K562 (cell line): ENCODE data around the gene DUSP21. TPM values are rescaled to one million over a fixed set of nuclear protein-coding genes. Genes with fewer than 3 reads are reported as not detected.
A peak's percentile ranks its signal among the peaks of the same experiment; 100 is the strongest.

Experiments used
- GTF2F1 ChIP-seq: IDR thresholded peaks from 2 replicates; pipeline ENCODE4 v1.6.1; 2011; ENCODE audit warnings: low read depth, low read length, improper control_type of control experiment
- KDM1A ChIP-seq, 2 experiments: fragments of 450-650 bp; IDR thresholded peaks; 2 replicates each; pipeline ENCODE4 v1.6.1; 2016; ENCODE audit warnings: mild to moderate bottlenecking in 2 of 2
- KDM4B ChIP-seq, 2 experiments: fragments of 450-650 bp in 1 of 2; sonication (generic) in 1 of 2; IDR thresholded peaks; 2 replicates each; pipeline ENCODE4 v1.6.1; 2016 to 2017; ENCODE audit warnings: borderline replicate concordance in 2 of 2, antibody characterized with exemption in 1 of 2, low read depth in 1 of 2, mild to moderate bottlenecking in 1 of 2
- RBBP5 ChIP-seq: fragments of 200-600 bp; sonication (generic); IDR thresholded peaks from 2 replicates; pipeline ENCODE4 v1.6.1; 2012; ENCODE audit warnings: borderline replicate concordance, mild to moderate bottlenecking, low read length, control low read depth, inconsistent platforms; ENCODE audit not compliant: insufficient read depth, poor library complexity, severe bottlenecking
- RUNX1 ChIP-seq: sonication (generic); IDR thresholded peaks from 2 replicates; pipeline ENCODE4 v1.6.1; 2016; ENCODE audit warnings: antibody characterized with exemption, low read depth
- SIRT6 ChIP-seq: IDR thresholded peaks from one replicate; pipeline ENCODE4 v1.6.1; 2012; ENCODE audit warnings: low read depth, mild to moderate bottlenecking, control low read depth, inconsistent platforms, low read length, moderate library complexity
- STAG1 ChIP-seq: sonication (generic); formaldehyde crosslinking; IDR thresholded peaks from 2 replicates; pipeline ENCODE4 v1.5.0; 2020; ENCODE audit warnings: missing genetic modification reagents, borderline replicate concordance
- ZNF830 ChIP-seq: fragments of 250-450 bp; sonication (Bioruptor Pico); IDR thresholded peaks from 2 replicates; pipeline ENCODE4 v1.5.0; 2021; ENCODE audit warnings: mild to moderate bottlenecking
- polyA plus RNA-seq, 8 experiments: library from polyadenylated mRNA; depleted of rRNA in 4 of 8; stranded (reverse) in 5 of 8; unstranded in 3 of 8; fragments of >200 nt; fragmentation: Nextera tagmentation in 2 of 8; fragmentation: Illumina TruSeq in 1 of 8; extraction: Ambion mirVana in 2 of 8; extraction: Trizol in 1 of 8; gene quantifications; 2 replicates each; pipeline versions ENCODE4 v1.2.1 to v1.2.3, GENCODE V29; 2011 to 2014; ENCODE audit warnings: inconsistent platforms in 1 of 8, missing spikeins in 1 of 8
- total RNA-seq, 7 experiments: library from RNA; depleted of rRNA in 6 of 7; stranded (reverse); fragments of >200 nt in 6 of 7; fragmentation: Illumina TruSeq in 2 of 7; extraction: Trizol in 2 of 7; gene quantifications; 2 replicates each; pipeline versions ENCODE4 v1.2.1 to v1.2.3, GENCODE V29; 2011 to 2021; ENCODE audit warnings: low replicate concordance in 1 of 7
- TF ChIP-seq, protein P1 (sequence below): sonication (generic); formaldehyde crosslinking; IDR thresholded peaks from 2 replicates; pipeline ENCODE4 v1.8.1; 2023; ENCODE audit warnings: mild to moderate bottlenecking, missing genetic modification reagents
- TF ChIP-seq, protein P2 (sequence below): fragments of 200-800 bp; sonication (Bioruptor generic); IDR thresholded peaks from 2 replicates; pipeline ENCODE4 v1.6.1; 2017; ENCODE audit warnings: missing genetic modification characterization, missing compliant biosample characterization

Gene DUSP21
- total and polyA plus RNA-seq, 9 of the 15 experiments (the other 6 are each of a cell fraction or from before 2014, with no cell fraction given) = 0.14 to 2.5 (median 1.3) TPM

DNA sequence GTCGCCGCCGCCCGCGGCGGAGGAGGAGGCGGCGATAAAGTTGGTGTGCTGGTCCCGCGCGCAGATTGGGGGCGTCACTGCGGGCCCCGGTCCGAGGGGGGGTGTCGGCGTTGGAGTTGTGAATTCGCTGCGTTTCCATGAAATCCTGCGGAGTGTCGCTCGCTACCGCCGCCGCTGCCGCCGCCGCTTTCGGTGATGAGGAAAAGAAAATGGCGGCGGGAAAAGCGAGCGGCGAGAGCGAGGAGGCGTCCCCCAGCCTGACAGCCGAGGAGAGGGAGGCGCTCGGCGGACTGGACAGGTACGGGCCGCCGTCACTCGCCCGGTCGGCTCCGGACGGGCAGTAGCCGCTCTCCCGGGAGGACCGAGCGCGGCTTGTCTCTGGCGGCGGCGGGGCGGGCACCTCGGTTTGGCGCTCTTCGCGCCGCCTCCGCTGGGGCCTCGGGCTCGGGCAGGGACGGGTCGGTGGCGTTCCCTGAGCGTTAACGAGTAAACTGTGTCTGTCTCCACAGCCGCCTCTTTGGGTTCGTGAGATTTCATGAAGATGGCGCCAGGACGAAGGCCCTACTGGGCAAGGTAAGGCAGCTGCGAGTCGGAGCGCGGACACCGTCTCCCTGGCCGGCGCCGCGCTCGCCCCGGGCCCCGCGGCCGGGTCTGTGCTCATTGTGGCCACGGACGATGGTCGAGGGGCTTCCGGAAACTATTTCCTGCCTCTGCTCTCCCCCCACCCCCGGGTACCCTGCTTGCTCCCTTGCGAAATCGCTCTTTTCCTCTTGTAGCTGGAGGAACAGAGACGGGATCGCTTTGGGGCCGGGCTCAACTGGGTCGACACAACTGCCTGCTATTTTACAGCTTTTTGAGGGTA is 29.8 kb downstream of the DUSP21 start (continued):
- no peak for TF ChIP-seq GTF2F1
- no peak for TF ChIP-seq SIRT6
- TF ChIP-seq, protein P1, sequence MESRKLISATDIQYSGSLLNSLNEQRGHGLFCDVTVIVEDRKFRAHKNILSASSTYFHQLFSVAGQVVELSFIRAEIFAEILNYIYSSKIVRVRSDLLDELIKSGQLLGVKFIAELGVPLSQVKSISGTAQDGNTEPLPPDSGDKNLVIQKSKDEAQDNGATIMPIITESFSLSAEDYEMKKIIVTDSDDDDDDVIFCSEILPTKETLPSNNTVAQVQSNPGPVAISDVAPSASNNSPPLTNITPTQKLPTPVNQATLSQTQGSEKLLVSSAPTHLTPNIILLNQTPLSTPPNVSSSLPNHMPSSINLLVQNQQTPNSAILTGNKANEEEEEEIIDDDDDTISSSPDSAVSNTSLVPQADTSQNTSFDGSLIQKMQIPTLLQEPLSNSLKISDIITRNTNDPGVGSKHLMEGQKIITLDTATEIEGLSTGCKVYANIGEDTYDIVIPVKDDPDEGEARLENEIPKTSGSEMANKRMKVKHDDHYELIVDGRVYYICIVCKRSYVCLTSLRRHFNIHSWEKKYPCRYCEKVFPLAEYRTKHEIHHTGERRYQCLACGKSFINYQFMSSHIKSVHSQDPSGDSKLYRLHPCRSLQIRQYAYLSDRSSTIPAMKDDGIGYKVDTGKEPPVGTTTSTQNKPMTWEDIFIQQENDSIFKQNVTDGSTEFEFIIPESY (CRISPR knock-in tag) = no peak
- TF ChIP-seq RBBP5 = peak; percentile 83
- TF ChIP-seq, protein P2, sequence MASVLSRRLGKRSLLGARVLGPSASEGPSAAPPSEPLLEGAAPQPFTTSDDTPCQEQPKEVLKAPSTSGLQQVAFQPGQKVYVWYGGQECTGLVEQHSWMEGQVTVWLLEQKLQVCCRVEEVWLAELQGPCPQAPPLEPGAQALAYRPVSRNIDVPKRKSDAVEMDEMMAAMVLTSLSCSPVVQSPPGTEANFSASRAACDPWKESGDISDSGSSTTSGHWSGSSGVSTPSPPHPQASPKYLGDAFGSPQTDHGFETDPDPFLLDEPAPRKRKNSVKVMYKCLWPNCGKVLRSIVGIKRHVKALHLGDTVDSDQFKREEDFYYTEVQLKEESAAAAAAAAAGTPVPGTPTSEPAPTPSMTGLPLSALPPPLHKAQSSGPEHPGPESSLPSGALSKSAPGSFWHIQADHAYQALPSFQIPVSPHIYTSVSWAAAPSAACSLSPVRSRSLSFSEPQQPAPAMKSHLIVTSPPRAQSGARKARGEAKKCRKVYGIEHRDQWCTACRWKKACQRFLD = no peak
- TF ChIP-seq KDM4B (IDR thresholded peaks at IDR 0.05; ENCODE audit: borderline replicate concordance in 2 of 2, low read depth in 1 of 2) = 0 out of 4 replicates have a peak, but pooled peaks of 1 of the 2 experiments have one; percentile 28
- no peak for TF ChIP-seq STAG1 (CRISPR knock-in tag)
- no peak for TF ChIP-seq ZNF830
- TF ChIP-seq RUNX1 = no peak
- TF ChIP-seq KDM1A (IDR thresholded peaks at IDR 0.05) = no peak
